Small intestine (tissue), 7 donors: ENCODE measurements around the gene KLF4. TPM values are rescaled to one million over a fixed set of nuclear protein-coding genes. Genes with fewer than 3 reads are reported as not detected.
A peak's percentile ranks its signal among the peaks of the same experiment; 100 is the strongest.
"Not testable (repeated sequence)": the region's sequence is repeated elsewhere in the genome, so short reads cannot be mapped to it uniquely, and the experiment has no call there.

Source experiments
- DNase-seq, 2 donors: peaks; one replicate each; pipeline versions ENCODE4 v3.0.0 to v3.0.0-alpha.2; 2013
- FAIRE-seq: peaks from 2 replicates; lab custom pipeline; 2012; peaks lifted over from hg19 to GRCh38; lab: Jason Lieb, UNC
- H3K27ac ChIP-seq, 3 donors: one replicate each; pipeline ENCODE4 v1.5.1; 2013; ENCODE audit warnings: low read length in 2 of 3, mild to moderate bottlenecking in 2 of 3, control low read depth in 1 of 3, inconsistent platforms in 1 of 3, low read depth in 1 of 3, moderate library complexity in 1 of 3
- H3K27me3 ChIP-seq, 3 donors: one replicate each; pipeline ENCODE4 v1.6.1; 2013; ENCODE audit warnings: low read length in 3 of 3, inconsistent platforms in 1 of 3; ENCODE audit not compliant: control insufficient read depth in 3 of 3, insufficient read depth in 3 of 3
- H3K36me3 ChIP-seq, 3 donors: one replicate each; pipeline ENCODE4 v1.6.1; 2013; ENCODE audit warnings: low read length in 3 of 3, inconsistent platforms in 1 of 3, low read depth in 1 of 3, mild to moderate bottlenecking in 1 of 3, moderate library complexity in 1 of 3; ENCODE audit not compliant: control insufficient read depth in 3 of 3, insufficient read depth in 2 of 3
- H3K4me1 ChIP-seq, 3 donors: one replicate each; pipeline ENCODE4 v1.6.1; 2013; ENCODE audit warnings: low read length in 2 of 3, inconsistent platforms in 1 of 3, low read depth in 1 of 3, mild to moderate bottlenecking in 1 of 3, moderate library complexity in 1 of 3; ENCODE audit not compliant: control insufficient read depth in 3 of 3, insufficient read depth in 2 of 3
- H3K4me3 ChIP-seq, 3 donors: one replicate each; pipeline ENCODE4 v1.5.1; 2013; ENCODE audit warnings: low read length in 3 of 3, control low read depth in 1 of 3, inconsistent platforms in 1 of 3, low read depth in 1 of 3, mild to moderate bottlenecking in 1 of 3, moderate library complexity in 1 of 3
- H3K9me3 ChIP-seq, 2 donors: one replicate each; pipeline ENCODE4 v1.6.1; 2013; ENCODE audit warnings: low read depth in 1 of 2, low read length in 1 of 2; ENCODE audit not compliant: control insufficient read depth in 2 of 2, insufficient read depth in 1 of 2
- WGBS, 3 donors: extraction: QIAGEN DNeasy Blood & Tissue Kit; methylation state at CpG; one replicate each; pipeline ENCODE4 v1.1.7; 2013; 5-methylcytosine and 5-hydroxymethylcytosine counted together
- polyA plus RNA-seq, 4 donors: library from polyadenylated mRNA; stranded (reverse) in 3 of 4; unstranded in 1 of 4; fragments of 200-250 nt in 3 of 4; fragments of 120-200 nt in 1 of 4; gene quantifications; one replicate each; pipeline versions ENCODE4 v1.2.1 to v1.2.3, GENCODE V29; 2013
- donor health status: healthy with polysubstance abuse.
- donor health status: control.
- donor health status: control.
- donor health status: Bipolar disorder and iron deficiency.
- donor health status: healthy.

KLF4 gene
- polyA plus RNA-seq, 4 donors = 63.4 to 122 (median 86.3) TPM

GRCh38 chr9:107491081-107492053 is 1.8 kb upstream of the KLF4 start:
- Histone ChIP-seq H3K36me3 (peaks cover 0 to 19% (median 10%) of the 10 kb centered on the region in 3 donors), H3K4me3 (peak overlapping the region; percentile 25 to 76 (median 62)), H3K4me1 (peaks cover 0 to 25% (median 2%) of the 10 kb centered on the region in 3 donors), H3K27ac (peak overlapping the region; percentile 3 to 91 (median 12)), H3K9me3 (no peaks in the 10 kb centered on the region), H3K27me3 (peaks cover 0 to 56% (median 3%) of the 10 kb centered on the region in 3 donors)
- WGBS, 3 donors = 12 to 17% (median 14%) methylated on average over 43 of the region's 43 CpGs
- DNase-seq (peak; percentile 28 to 63), FAIRE-seq (no peak)

DNA sequence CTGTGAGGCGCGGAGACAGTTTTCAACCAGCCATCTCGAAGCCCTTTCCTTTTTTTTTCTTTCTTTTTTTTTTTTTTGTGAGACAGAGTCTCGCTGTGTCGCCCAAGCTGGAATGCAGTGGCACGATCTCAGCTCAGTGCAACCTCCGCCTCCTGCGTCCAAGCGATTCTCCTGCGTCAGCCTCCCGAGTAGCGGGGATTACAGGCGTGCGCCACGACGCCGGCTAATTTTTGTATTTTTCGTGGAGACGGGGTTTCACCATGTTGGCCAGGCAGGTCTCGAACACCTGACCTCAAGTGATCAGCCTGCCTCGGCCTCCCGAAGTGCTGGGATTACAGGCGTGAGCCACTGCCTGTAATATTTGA is 1.0 kb upstream of the KLF4 start:
- H3K4me1 ChIP-seq = peaks cover 0 to 25% (median 3%) of the 10 kb centered on the region in 3 donors
- H3K36me3 ChIP-seq = peaks cover 0 to 22% (median 11%) of the 10 kb centered on the region in 3 donors
- 4 to 10% (median 9%) methylated on average over 22 to 23 of the region's 23 CpGs for WGBS, 3 donors
- peak in 1 of 2 donors; percentile 44 for DNase-seq
- peak overlapping the region in 2 of 3 donors; percentile 62 to 76 for H3K4me3 ChIP-seq
- not testable (repeated sequence) for H3K9me3 ChIP-seq, FAIRE-seq
- H3K27me3 ChIP-seq = peaks cover 0 to 56% (median 3%) of the 10 kb centered on the region in 3 donors
- peak overlapping the region; percentile 72 to 91 (median 82) for H3K27ac ChIP-seq

GRCh38 chr9:107489144-107489673 is 360 bp downstream of the KLF4 start:
- Histone ChIP-seq H3K4me1 (peaks cover 0 to 25% (median 4%) of the 10 kb centered on the region in 3 donors), H3K9me3 (no peaks in the 10 kb centered on the region), H3K36me3 (peaks cover 0 to 23% (median 16%) of the 10 kb centered on the region in 3 donors), H3K27ac (peak overlapping the region; percentile 93 to 95 (median 93)), H3K4me3 (peak overlapping the region; percentile 71 to 96 (median 76)), H3K27me3 (peaks cover 0 to 45% (median 3%) of the 10 kb centered on the region in 3 donors)
- FAIRE-seq (no peak), DNase-seq (peak in 1 of 2 donors; percentile 85)
- WGBS, 3 donors = 1 to 2% (median 1%) methylated on average over 25 to 45 of the region's 46 CpGs

DNA sequence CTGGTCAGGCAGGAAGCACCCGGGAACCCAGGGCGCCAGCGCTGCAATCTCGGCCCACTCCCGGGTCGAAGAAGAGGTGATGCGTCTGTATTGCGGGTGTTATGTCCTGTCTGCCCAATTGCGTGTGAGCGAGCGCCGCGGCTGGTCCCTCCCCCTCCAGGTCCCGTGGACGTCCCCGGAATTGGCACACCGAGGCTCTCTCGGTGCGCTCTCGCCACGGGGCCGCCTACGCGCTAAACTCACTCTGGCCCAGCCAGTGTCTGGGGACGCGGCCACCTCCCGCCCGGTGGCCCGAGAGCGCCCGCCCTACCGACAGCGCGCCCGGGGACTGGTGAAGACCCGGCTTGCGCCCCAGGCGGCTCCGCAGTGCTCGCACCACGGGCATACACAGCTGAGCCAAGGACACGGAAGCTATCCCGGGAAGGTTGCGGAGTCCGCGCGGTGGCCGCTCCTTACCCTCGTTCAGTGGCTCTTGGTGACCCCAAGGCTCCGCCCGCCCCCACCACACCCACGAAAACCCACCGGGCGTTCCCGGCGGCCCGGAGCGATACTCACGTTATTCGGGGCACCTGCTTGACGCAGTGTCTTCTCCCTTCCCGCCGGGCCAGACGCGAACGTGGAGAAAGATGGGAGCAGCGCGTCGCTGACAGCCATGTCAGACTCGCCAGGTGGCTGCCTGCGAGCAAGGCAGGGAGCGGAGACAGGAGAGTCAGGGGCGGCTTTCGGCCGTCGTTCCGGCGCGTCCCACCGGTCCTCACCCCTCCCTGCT is 1.0 kb downstream of the KLF4 start:
- Histone ChIP-seq H3K4me3 (peak overlapping the region; percentile 71 to 96 (median 76)), H3K27me3 (peaks cover 0 to 45% (median 3%) of the 10 kb centered on the region in 3 donors), H3K9me3 (no peaks in the 10 kb centered on the region), H3K27ac (peak overlapping the region; percentile 93 to 95 (median 93)), H3K36me3 (peaks cover 0 to 23% (median 16%) of the 10 kb centered on the region in 3 donors), H3K4me1 (peaks cover 0 to 25% (median 4%) of the 10 kb centered on the region in 3 donors)
- DNase-seq (peak; percentile 72 to 85), FAIRE-seq (no peak)
- 1 to 2% (median 1%) methylated on average over 70 to 80 of the region's 80 CpGs for WGBS, 3 donors

DNA sequence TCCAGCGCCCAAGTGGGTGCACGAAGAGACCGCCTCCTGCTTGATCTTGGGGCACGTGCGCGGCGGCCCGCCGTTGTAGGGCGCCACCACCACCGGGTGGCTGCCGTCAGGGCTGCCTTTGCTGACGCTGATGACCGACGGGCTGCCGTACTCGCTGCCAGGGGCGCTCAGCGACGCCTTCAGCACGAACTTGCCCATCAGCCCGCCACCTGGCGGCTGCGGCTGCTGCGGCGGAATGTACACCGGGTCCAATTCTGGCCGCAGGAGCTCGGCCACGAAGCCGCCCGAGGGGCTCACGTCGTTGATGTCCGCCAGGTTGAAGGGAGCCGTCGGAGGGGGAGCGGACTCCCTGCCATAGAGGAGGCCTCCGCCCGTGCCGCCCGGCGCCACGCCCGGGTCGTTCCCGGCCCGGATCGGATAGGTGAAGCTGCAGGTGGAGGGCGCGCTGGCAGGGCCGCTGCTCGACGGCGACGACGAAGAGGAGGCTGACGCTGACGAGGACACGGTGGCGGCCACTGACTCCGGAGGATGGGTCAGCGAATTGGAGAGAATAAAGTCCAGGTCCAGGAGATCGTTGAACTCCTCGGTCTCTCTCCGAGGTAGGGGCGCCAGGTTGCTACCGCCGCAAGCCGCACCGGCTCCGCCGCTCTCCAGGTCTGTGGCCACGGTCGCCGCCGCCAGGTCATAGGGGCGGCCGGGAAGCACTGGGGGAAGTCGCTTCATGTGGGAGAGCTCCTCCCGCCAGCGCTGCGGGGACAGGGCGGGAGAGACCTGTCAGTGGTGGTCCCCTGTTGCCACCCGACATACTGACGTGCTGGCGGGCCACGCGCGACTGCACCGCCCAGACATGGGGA is 1.8 kb downstream of the KLF4 start:
- peaks cover 0 to 23% (median 16%) of the 10 kb centered on the region in 3 donors for H3K36me3 ChIP-seq
- peaks cover 0 to 22% (median 4%) of the 10 kb centered on the region in 3 donors for H3K4me1 ChIP-seq

DNA sequence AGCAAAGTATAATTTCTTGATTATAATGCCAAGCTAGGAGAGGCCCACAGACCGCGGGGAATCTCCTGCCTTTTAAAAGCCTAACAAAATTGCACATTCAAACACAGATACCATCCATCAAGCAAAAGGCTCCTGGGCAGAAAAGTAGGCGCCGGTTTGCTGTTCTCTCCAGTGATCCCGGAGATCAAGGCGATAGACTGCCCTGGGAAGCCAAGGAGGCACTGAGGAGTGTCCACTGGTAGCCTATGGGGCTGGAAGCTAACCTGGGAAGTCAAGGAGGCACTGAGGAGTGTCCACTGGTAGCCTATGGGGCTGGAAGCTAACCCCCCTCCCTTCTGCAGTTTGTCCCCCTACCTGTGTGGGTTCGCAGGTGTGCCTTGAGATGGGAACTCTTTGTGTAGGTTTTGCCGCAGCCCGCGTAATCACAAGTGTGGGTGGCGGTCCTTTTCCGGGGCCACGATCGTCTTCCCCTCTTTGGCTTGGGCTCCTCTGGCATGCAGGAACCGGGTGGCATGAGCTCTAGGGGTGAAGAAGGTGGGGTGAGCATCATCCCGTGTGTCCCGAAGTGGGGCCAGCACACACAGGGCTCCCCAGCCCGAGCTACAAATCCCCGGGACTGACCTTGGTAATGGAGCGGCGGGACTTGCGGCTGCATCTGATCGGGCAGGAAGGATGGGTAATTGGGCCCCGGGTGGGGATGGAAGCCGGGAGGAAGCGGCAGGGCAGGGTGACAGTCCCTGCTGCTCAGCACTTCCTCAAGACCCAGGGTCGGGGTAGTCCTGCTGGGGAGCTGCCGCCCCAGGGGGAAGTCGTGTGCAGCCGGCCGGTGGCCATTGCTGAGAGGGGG is 2.7 kb downstream of the KLF4 start:
- Histone ChIP-seq H3K36me3 (peaks cover 0 to 23% (median 16%) of the 10 kb centered on the region in 3 donors), H3K27ac (peak overlapping the region in 2 of 3 donors; percentile 54 to 93), H3K27me3 (peaks cover 0 to 44% (median 3%) of the 10 kb centered on the region in 3 donors), H3K9me3 (no peaks in the 10 kb centered on the region), H3K4me1 (peaks cover 0 to 15% (median 4%) of the 10 kb centered on the region in 3 donors), H3K4me3 (peak overlapping the region; percentile 71 to 96 (median 76))
- WGBS, 3 donors = 66 to 81% (median 73%) methylated on average over 29 to 31 of the region's 31 CpGs
- FAIRE-seq = no peak
- DNase-seq = no peak

More for the DNA sequence above, 1.8 kb downstream of the KLF4 start:
- FAIRE-seq (no peak), DNase-seq (peak; percentile 44 to 83)
- Histone ChIP-seq H3K9me3 (no peaks in the 10 kb centered on the region), H3K27ac (peak overlapping the region; percentile 93 to 95 (median 93)), H3K4me3 (peak overlapping the region; percentile 71 to 96 (median 76)), H3K27me3 (peaks cover 0 to 45% (median 3%) of the 10 kb centered on the region in 3 donors)
- 9 to 15% (median 11%) methylated on average over 66 to 91 of the region's 91 CpGs for WGBS, 3 donors
